ENCODE measurements around the gene IER5L. TPM values are rescaled to one million over a fixed set of nuclear protein-coding genes. Genes with fewer than 3 reads are reported as not detected.

The IER5L gene
- polyA plus RNA-seq, 1 donor (not counting 4 experiments of a cell fraction or from before 2014, with no cell fraction given) = 2.1 TPM

DNA sequence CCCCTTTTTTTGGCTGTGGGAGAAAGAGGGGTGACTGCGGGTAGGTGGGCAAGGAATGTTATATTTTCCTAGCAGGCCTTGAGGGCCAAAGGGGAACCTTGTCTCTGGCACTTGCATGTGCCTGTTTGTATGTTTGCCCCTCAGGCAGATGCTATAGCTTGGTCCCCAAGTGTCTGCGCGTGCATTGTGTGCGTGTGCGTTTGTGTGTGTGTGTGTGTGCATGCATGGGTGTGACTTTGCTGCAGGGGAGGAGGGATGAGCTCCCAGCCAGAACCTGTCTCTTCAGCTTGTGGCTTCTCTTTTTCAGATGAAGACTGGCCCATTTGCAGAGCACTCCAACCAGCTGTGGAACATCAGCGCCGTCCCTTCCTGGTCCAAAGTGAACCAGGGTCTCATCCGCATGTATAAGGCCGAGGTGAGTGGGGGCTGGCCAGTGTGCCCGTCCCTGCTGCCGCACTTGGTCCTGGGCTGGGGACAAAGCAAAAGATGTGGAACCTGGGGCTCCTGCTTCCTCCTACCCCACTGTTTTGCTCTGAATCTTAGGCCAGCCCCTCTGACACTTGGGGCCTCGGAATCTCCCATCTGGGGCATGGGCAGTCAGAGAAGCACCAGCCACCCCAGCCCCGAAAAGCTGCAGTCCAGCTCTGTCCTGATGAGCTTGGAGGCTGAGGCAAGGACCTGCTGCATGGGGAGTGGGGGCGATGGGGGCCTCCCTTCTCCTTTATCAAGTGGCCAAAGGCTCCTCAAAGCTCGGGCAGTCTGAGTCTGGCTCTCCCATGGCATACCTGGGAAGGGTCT, 35.7 kb downstream of the IER5L start:
- TF ChIP-seq, protein P1, sequence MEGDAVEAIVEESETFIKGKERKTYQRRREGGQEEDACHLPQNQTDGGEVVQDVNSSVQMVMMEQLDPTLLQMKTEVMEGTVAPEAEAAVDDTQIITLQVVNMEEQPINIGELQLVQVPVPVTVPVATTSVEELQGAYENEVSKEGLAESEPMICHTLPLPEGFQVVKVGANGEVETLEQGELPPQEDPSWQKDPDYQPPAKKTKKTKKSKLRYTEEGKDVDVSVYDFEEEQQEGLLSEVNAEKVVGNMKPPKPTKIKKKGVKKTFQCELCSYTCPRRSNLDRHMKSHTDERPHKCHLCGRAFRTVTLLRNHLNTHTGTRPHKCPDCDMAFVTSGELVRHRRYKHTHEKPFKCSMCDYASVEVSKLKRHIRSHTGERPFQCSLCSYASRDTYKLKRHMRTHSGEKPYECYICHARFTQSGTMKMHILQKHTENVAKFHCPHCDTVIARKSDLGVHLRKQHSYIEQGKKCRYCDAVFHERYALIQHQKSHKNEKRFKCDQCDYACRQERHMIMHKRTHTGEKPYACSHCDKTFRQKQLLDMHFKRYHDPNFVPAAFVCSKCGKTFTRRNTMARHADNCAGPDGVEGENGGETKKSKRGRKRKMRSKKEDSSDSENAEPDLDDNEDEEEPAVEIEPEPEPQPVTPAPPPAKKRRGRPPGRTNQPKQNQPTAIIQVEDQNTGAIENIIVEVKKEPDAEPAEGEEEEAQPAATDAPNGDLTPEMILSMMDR (optimal IDR thresholded peaks at IDR 0.05 in 1 of 3, IDR thresholded peaks at IDR 0.05 in 1 of 3, conservative IDR thresholded peaks at IDR 0.05 in 1 of 3; ENCODE audit: extremely low read depth in 1 of 3, insufficient read depth in 2 of 3, low read length in 3 of 3) = no peak
- TF ChIP-seq EZH2 (IDR thresholded peaks at IDR 0.05; ENCODE audit: low read length) = no peak
- Histone ChIP-seq H3K9me1 (ENCODE audit: control insufficient read depth, extremely low read depth, insufficient read depth, low read length) (peaks cover 2% of the 10 kb centered on the region), H3K36me3 (ENCODE audit: control insufficient read depth in 2 of 2, extremely low read depth in 1 of 2, insufficient read depth in 2 of 2, low read length in 2 of 2) (peaks cover 18 to 28% of the 10 kb centered on the region in 2 experiments), H2AFZ (ENCODE audit: control insufficient read depth, low read length) (no peak overlapping the region), H3K4me3 (ENCODE audit: control insufficient read depth in 2 of 3, extremely low read depth in 1 of 3, insufficient read depth in 2 of 3, low read depth in 1 of 3, low read length in 3 of 3) (no peak overlapping the region), H3K27ac (ENCODE audit: control insufficient read depth, insufficient read depth, low read length) (no peak overlapping the region), H3K9ac (ENCODE audit: control insufficient read depth, extremely low read depth, insufficient read depth, low read length) (peak overlapping the region; percentile 15), H3K4me2 (ENCODE audit: control insufficient read depth, extremely low read depth, insufficient read depth, low read depth, low read length) (peak overlapping the region; percentile 37), H3K4me1 (ENCODE audit: control insufficient read depth, extremely low read depth, insufficient read depth, low read length) (peaks cover 48% of the 10 kb centered on the region), H4K20me1 (ENCODE audit: control insufficient read depth, extremely low read depth, insufficient read depth, low read length) (no peaks in the 10 kb centered on the region), H3K79me2 (ENCODE audit: control insufficient read depth, insufficient read depth, low read length) (peaks cover 6% of the 10 kb centered on the region), H3K9me3 (ENCODE audit: control insufficient read depth, low read depth, low read length) (no peaks in the 10 kb centered on the region), H3K27me3 (ENCODE audit: control insufficient read depth, extremely low read depth, insufficient read depth, low read length) (no peaks in the 10 kb centered on the region)
- DNase-seq (ENCODE audit: low read depth, low spot score) = no peak
- dilution Hi-C loops (cut with MboI; ENCODE audit: extremely low pct_ligation_motif_present, low sequenced_read_pairs) = no loop called here
- FAIRE-seq = no peak

DNA sequence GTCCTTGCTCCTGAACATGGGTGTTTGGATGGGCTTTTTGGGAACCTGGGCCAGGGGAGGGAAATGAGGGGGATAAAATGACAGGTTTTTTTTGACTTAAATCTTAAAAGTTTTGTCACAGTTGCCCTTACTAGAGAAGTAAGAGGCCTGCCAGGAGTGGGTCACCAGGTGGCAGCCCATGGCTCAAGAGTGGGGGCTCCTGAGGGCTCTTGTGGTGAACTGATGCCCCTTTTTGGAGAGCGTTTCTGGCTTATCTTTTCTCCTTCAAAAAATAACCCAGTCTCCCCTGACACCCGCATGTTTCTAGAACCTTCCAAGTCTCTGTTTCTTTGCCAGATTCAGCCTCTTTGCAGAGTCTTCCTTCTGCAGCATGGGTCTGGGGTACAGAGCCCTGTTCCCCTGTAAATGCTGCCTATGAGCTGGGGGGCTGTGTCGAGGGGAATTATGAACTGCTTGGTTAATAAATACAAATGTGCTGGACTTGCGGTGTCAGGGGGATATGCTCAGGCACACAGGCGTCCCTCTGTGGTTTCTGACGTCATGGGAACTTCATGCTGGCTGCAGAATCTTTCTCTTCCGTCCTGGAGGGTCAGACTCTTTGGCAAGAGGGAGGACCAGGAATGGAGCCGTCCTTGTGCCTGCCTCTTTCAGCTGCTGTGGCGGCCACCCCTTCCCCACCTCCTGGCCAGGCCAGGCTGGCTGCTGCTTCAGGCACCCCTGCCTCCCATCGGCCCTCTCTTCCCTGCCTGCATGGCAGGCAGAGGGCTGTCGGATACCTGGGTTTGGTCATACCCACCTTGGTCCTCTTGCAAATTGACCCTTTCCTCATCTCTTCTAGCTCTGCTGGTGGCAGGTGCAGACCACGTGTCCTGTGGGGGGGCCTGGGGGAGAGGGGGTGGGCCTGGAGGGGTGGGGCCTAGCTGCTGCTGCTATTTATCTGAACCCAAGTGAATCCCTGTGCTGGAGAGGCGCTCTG, 36.7 kb downstream of the IER5L start:
- Histone ChIP-seq H3K4me2 (ENCODE audit: control insufficient read depth, extremely low read depth, insufficient read depth, low read depth, low read length) (peak overlapping the region; percentile 70), H3K27me3 (ENCODE audit: control insufficient read depth, extremely low read depth, insufficient read depth, low read length) (no peaks in the 10 kb centered on the region), H3K4me3 (ENCODE audit: control insufficient read depth in 2 of 3, extremely low read depth in 1 of 3, insufficient read depth in 2 of 3, low read depth in 1 of 3, low read length in 3 of 3) (peak overlapping the region in 2 of 3 experiments; percentile 3 to 24), H3K79me2 (ENCODE audit: control insufficient read depth, insufficient read depth, low read length) (peaks cover 6% of the 10 kb centered on the region), H4K20me1 (ENCODE audit: control insufficient read depth, extremely low read depth, insufficient read depth, low read length) (no peaks in the 10 kb centered on the region), H3K27ac (ENCODE audit: control insufficient read depth, insufficient read depth, low read length) (peak overlapping the region; percentile 99), H3K9me1 (ENCODE audit: control insufficient read depth, extremely low read depth, insufficient read depth, low read length) (peaks cover 2% of the 10 kb centered on the region), H3K36me3 (ENCODE audit: control insufficient read depth in 2 of 2, extremely low read depth in 1 of 2, insufficient read depth in 2 of 2, low read length in 2 of 2) (peaks cover 16 to 31% of the 10 kb centered on the region in 2 experiments), H3K4me1 (ENCODE audit: control insufficient read depth, extremely low read depth, insufficient read depth, low read length) (peaks cover 48% of the 10 kb centered on the region), H3K9ac (ENCODE audit: control insufficient read depth, extremely low read depth, insufficient read depth, low read length) (peak overlapping the region; percentile 97), H2AFZ (ENCODE audit: control insufficient read depth, low read length) (no peak overlapping the region), H3K9me3 (ENCODE audit: control insufficient read depth, low read depth, low read length) (no peaks in the 10 kb centered on the region)
- FAIRE-seq (peak; percentile 39), DNase-seq (ENCODE audit: low read depth, low spot score) (no peak)
- TF ChIP-seq, protein P1 (optimal IDR thresholded peaks at IDR 0.05 in 1 of 3, IDR thresholded peaks at IDR 0.05 in 1 of 3, conservative IDR thresholded peaks at IDR 0.05 in 1 of 3; ENCODE audit: extremely low read depth in 1 of 3, insufficient read depth in 2 of 3, low read length in 3 of 3) = no peak
- TF ChIP-seq EZH2 (IDR thresholded peaks at IDR 0.05; ENCODE audit: low read length) = no peak
- dilution Hi-C loops (cut with MboI; ENCODE audit: extremely low pct_ligation_motif_present, low sequenced_read_pairs) = no loop called here
